Endodermal cell (in vitro differentiated cells): ENCODE results near the gene RBMS1. TPM values are rescaled to one million over a fixed set of nuclear protein-coding genes. Genes with fewer than 3 reads are reported as not detected.

ENCODE experiments used
- DNase-seq: peaks from one replicate; pipeline ENCODE4 v3.0.0-alpha.2; 2017
- H3K27ac ChIP-seq: 2 replicates; pipeline ENCODE4 v1.5.1; 2013; ENCODE audit warnings: mild to moderate bottlenecking, low read depth, low read length, moderate library complexity
- H3K27me3 ChIP-seq: 2 replicates; pipeline ENCODE4 v1.6.1; 2013; ENCODE audit warnings: mild to moderate bottlenecking, low read length, moderate library complexity; ENCODE audit not compliant: insufficient read depth, control insufficient read depth, poor library complexity, severe bottlenecking
- H3K36me3 ChIP-seq: 2 replicates; pipeline ENCODE4 v1.7.0; 2013; ENCODE audit warnings: mild to moderate bottlenecking, low read length, moderate library complexity; ENCODE audit not compliant: control insufficient read depth, insufficient read depth
- H3K4me1 ChIP-seq: one replicate; pipeline ENCODE4 v1.7.0; 2013; ENCODE audit warnings: low read length; ENCODE audit not compliant: control insufficient read depth, insufficient read depth
- H3K4me3 ChIP-seq: 2 replicates; pipeline ENCODE4 v1.5.1; 2013; ENCODE audit warnings: mild to moderate bottlenecking, low read length, moderate library complexity
- H3K9ac ChIP-seq: 2 replicates; pipeline ENCODE4 v1.6.1; 2013; ENCODE audit warnings: mild to moderate bottlenecking, low read length, moderate library complexity; ENCODE audit not compliant: poor library complexity, severe bottlenecking; ENCODE audit errors: extremely low read depth
- H3K9me3 ChIP-seq: 2 replicates; pipeline ENCODE4 v1.6.1; 2013; ENCODE audit warnings: mild to moderate bottlenecking, low read length, moderate library complexity; ENCODE audit not compliant: control insufficient read depth
- H3K27ac Mint-ChIP-seq: 2 replicates; pipeline ENCODE4 v1.8.0; 2020; ENCODE audit warnings: mixed read lengths
- H3K27me3 Mint-ChIP-seq: 2 replicates; pipeline ENCODE4 v1.8.0; 2021; ENCODE audit warnings: mild to moderate bottlenecking, mixed read lengths; ENCODE audit not compliant: insufficient read depth
- H3K36me3 Mint-ChIP-seq: 2 replicates; pipeline ENCODE4 v1.8.0; 2020; ENCODE audit warnings: low read depth, mixed read lengths
- H3K4me1 Mint-ChIP-seq: 2 replicates; pipeline ENCODE4 v1.8.0; 2020; ENCODE audit warnings: mixed read lengths
- H3K4me3 Mint-ChIP-seq: 2 replicates; pipeline ENCODE4 v1.8.0; 2020; ENCODE audit warnings: mild to moderate bottlenecking, moderate library complexity, mixed read lengths
- H3K9me3 Mint-ChIP-seq: 2 replicates; pipeline ENCODE4 v1.8.0; 2020; ENCODE audit warnings: mild to moderate bottlenecking, mixed read lengths
- CTCF ChIP-seq: fragments of 200-600 bp; sonication (generic); conservative IDR thresholded peaks from 2 replicates; pipeline ENCODE4 v1.5.0; 2021; ENCODE audit warnings: antibody characterized with exemption, mild to moderate bottlenecking
- WGBS, 2 experiments: methylation state at CpG; one replicate each; pipeline versions ENCODE4 v1.1.5 to v1.1.7; 2013; ENCODE audit warnings: missing lambda C conversion rate in 2 of 2, mixed read lengths in 1 of 2; ENCODE audit not compliant: insufficient coverage in 1 of 2, insufficient read length in 1 of 2; 5-methylcytosine and 5-hydroxymethylcytosine counted together
- total RNA-seq, 2 donors: library from RNA; stranded (reverse); fragmentation: NEBNext Ultra II Directional in 1 of 2; extraction: Animal tissue kit (Norgen Biotek cat#: 25700) in 1 of 2; gene quantifications; 2 replicates in 1 of 2; 3 replicates in 1 of 2; pipeline ENCODE4 v1.2.1, GENCODE V29; 2021

RBMS1 gene
- total RNA-seq, 2 donors from 2014 or later = 90.7 to 124 TPM

GRCh38 chr2:160356485-160356884 lies 137.1 kb downstream of the RBMS1 start:
- no peak overlapping the region for H3K4me3 ChIP-seq
- DNase-seq = no peak
- Mint-ChIP-seq H3K9me3 (no peaks in the 10 kb centered on the region), H3K27ac (no peak overlapping the region), H3K4me1 (peaks cover 6% of the 10 kb centered on the region), H3K4me3 (no peak overlapping the region), H3K27me3 (no peaks in the 10 kb centered on the region), H3K36me3 (peaks cover 23% of the 10 kb centered on the region)
- WGBS, 2 experiments = 100% methylated on average over 1 of the region's 1 CpG; no CpG with 5 or more reads in 1 of the 2 experiments
- H3K9me3 ChIP-seq = peaks cover 6% of the 10 kb centered on the region
- no peak overlapping the region for H3K27ac ChIP-seq
- H3K36me3 ChIP-seq = peaks cover 42% of the 10 kb centered on the region
- H3K27me3 ChIP-seq = no peaks in the 10 kb centered on the region
- no peak overlapping the region for H3K9ac ChIP-seq
- TF ChIP-seq CTCF = no peak
- no peaks in the 10 kb centered on the region for H3K4me1 ChIP-seq

GRCh38 chr2:160355080-160355479 lies 138.5 kb downstream of the RBMS1 start:
- no peak overlapping the region for H3K4me3 Mint-ChIP-seq
- H3K36me3 Mint-ChIP-seq = peaks cover 27% of the 10 kb centered on the region
- 89 to 90% methylated on average over 2 of the region's 2 CpGs for WGBS, 2 experiments
- peak overlapping the region; percentile 9 for H3K27ac Mint-ChIP-seq
- no peaks in the 10 kb centered on the region for H3K4me1 ChIP-seq
- peaks cover 6% of the 10 kb centered on the region for H3K4me1 Mint-ChIP-seq
- H3K27me3 ChIP-seq = no peaks in the 10 kb centered on the region
- no peak overlapping the region for H3K4me3 ChIP-seq
- TF ChIP-seq CTCF = no peak
- peaks cover 6% of the 10 kb centered on the region for H3K9me3 ChIP-seq
- H3K27ac ChIP-seq = no peak overlapping the region
- peaks cover 44% of the 10 kb centered on the region for H3K36me3 ChIP-seq
- no peak overlapping the region for H3K9ac ChIP-seq
- no peaks in the 10 kb centered on the region for H3K27me3 Mint-ChIP-seq
- no peak for DNase-seq
- H3K9me3 Mint-ChIP-seq = no peaks in the 10 kb centered on the region

GRCh38 chr2:160354677-160355076 lies 138.9 kb downstream of the RBMS1 start:
- 90 to 92% methylated on average over 5 to 6 of the region's 6 CpGs for WGBS, 2 experiments
- no peaks in the 10 kb centered on the region for H3K4me1 ChIP-seq
- no peaks in the 10 kb centered on the region for H3K27me3 ChIP-seq
- no peak for TF ChIP-seq CTCF
- no peak overlapping the region for H3K4me3 ChIP-seq
- no peak overlapping the region for H3K27ac ChIP-seq
- Mint-ChIP-seq H3K4me3 (no peak overlapping the region), H3K36me3 (peaks cover 29% of the 10 kb centered on the region), H3K27ac (no peak overlapping the region), H3K27me3 (no peaks in the 10 kb centered on the region), H3K9me3 (no peaks in the 10 kb centered on the region), H3K4me1 (peaks cover 6% of the 10 kb centered on the region)
- H3K9ac ChIP-seq = no peak overlapping the region
- H3K36me3 ChIP-seq = peaks cover 44% of the 10 kb centered on the region
- no peak for DNase-seq
- H3K9me3 ChIP-seq = peaks cover 6% of the 10 kb centered on the region
